HL-60 (cell line): ENCODE data around the gene CCR1.

Source experiments
- CTCF ChIP-seq: IDR thresholded peaks from one replicate; pipeline ENCODE4 v1.5.1; 2011; ENCODE audit warnings: low read length, control low read depth, inconsistent platforms; ENCODE audit not compliant: insufficient read depth
- GABPA ChIP-seq: IDR thresholded peaks from 2 replicates; pipeline ENCODE4 v1.6.1; 2012; ENCODE audit warnings: low read depth
- POLR2AphosphoS5 ChIP-seq: IDR thresholded peaks from 2 replicates; pipeline ENCODE4 v1.6.1; 2012; ENCODE audit warnings: low read depth
- REST ChIP-seq: IDR thresholded peaks from 2 replicates; pipeline ENCODE4 v1.6.1; 2012; ENCODE audit warnings: low read depth; ENCODE audit not compliant: insufficient replicate concordance
- SPI1 ChIP-seq: IDR thresholded peaks from 2 replicates; pipeline ENCODE4 v1.6.1; 2012; ENCODE audit warnings: low read depth, mild to moderate bottlenecking, borderline replicate concordance

GRCh38 chr3:46200790-46201189, 7.3 kb downstream of the CCR1 start:
- TF ChIP-seq CTCF: no peak
- TF ChIP-seq POLR2AphosphoS5: no peak
- TF ChIP-seq REST: no peak
- TF ChIP-seq SPI1: no peak
- TF ChIP-seq GABPA: no peak
